GM12892 (cell line): ENCODE measurements around the gene WRNIP1.

Experiments
- POLR2A ChIP-seq: IDR thresholded peaks from 2 replicates; pipeline ENCODE4 v1.6.1; 2011; ENCODE audit warnings: low read depth, low read length, control low read depth
- TAF1 ChIP-seq: IDR thresholded peaks from 2 replicates; pipeline ENCODE4 v1.6.1; 2011; ENCODE audit warnings: low read depth, mild to moderate bottlenecking, control low read depth, low read length, borderline replicate concordance

DNA sequence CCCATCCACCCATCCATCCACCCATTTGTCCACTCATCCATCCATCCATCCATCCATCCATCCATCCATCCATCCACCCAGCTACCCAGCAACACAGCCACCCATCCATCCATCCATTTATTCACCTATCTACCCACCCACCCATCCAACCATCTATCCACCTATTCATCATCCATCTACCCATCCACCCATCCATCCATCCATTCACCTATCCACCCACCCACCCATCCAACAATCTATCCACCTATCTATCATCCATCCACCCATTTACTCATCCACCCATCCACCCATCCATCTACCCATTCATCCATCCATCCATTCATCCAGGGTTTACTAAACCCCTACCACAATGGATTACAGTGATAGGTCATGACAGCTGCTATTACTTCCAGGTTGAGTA, 69.1 kb downstream of the WRNIP1 start:
- TF ChIP-seq POLR2A, result no peak
- TF ChIP-seq TAF1, result no peak
